Spleen (tissue), 7 donors: ENCODE data around the gene KCNN2.

Experiments
- POLR2A ChIP-seq, 3 donors: fragments of 450-650 bp; IDR thresholded peaks; one replicate each; pipeline ENCODE4 v1.5.1; 2017; ENCODE audit warnings: antibody characterized with exemption in 3 of 3, mild to moderate bottlenecking in 1 of 3
- POLR2AphosphoS5 ChIP-seq, 3 donors: sonication (generic); formaldehyde crosslinking; IDR thresholded peaks; one replicate each; pipeline ENCODE4 v1.5.1; 2017; ENCODE audit warnings: antibody characterized with exemption in 3 of 3
- TF ChIP-seq, protein P1 (sequence below), 11 experiments: fragments of 200-600 bp in 7 of 11; fragments of 450-650 bp in 4 of 11; sonication (generic) in 4 of 11; IDR thresholded peaks in 8 of 11; conservative IDR thresholded peaks in 3 of 11; 1 replicate in 7 of 11; 2 replicates in 4 of 11; pipeline versions ENCODE4 v1.4.0 to v1.8.0; 2016 to 2021; ENCODE audit warnings: antibody characterized with exemption in 11 of 11, inconsistent platforms in 4 of 11, mild to moderate bottlenecking in 1 of 11
- donor health status: DM: no; HTN: no; CAD: no; lungs with moderate emphysema.
- donor health status: DM: no; HTN: no; CAD: no.
- donor health status: DM: no; HTN: no; CAD: no.

- TF ChIP-seq, protein P1, sequence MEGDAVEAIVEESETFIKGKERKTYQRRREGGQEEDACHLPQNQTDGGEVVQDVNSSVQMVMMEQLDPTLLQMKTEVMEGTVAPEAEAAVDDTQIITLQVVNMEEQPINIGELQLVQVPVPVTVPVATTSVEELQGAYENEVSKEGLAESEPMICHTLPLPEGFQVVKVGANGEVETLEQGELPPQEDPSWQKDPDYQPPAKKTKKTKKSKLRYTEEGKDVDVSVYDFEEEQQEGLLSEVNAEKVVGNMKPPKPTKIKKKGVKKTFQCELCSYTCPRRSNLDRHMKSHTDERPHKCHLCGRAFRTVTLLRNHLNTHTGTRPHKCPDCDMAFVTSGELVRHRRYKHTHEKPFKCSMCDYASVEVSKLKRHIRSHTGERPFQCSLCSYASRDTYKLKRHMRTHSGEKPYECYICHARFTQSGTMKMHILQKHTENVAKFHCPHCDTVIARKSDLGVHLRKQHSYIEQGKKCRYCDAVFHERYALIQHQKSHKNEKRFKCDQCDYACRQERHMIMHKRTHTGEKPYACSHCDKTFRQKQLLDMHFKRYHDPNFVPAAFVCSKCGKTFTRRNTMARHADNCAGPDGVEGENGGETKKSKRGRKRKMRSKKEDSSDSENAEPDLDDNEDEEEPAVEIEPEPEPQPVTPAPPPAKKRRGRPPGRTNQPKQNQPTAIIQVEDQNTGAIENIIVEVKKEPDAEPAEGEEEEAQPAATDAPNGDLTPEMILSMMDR (IDR thresholded peaks at IDR 0.05 in 8 of 11, conservative IDR thresholded peaks at IDR 0.05 in 3 of 11): no peak
- no peak for TF ChIP-seq POLR2A (IDR thresholded peaks at IDR 0.05)
- no peak for TF ChIP-seq POLR2AphosphoS5 (IDR thresholded peaks at IDR 0.05)
Observed at GRCh38 chr5:114467171-114467570, 105.3 kb downstream of the KCNN2 start.
